HG03280 (cell line): ENCODE measurements around the gene ACBD5.
"Not testable (repeated sequence)": the region's sequence is repeated elsewhere in the genome, so short reads cannot be mapped to it uniquely, and the experiment has no call there.

Experiments
- ATAC-seq: cut with Tn5 transposase; IDR thresholded peaks from one replicate; pipeline ENCODE4 v1.9.1; 2021; ENCODE audit warnings: mild to moderate bottlenecking, moderate library complexity; ENCODE audit not compliant: unreplicated experiment

ACBD5 gene, protein sequence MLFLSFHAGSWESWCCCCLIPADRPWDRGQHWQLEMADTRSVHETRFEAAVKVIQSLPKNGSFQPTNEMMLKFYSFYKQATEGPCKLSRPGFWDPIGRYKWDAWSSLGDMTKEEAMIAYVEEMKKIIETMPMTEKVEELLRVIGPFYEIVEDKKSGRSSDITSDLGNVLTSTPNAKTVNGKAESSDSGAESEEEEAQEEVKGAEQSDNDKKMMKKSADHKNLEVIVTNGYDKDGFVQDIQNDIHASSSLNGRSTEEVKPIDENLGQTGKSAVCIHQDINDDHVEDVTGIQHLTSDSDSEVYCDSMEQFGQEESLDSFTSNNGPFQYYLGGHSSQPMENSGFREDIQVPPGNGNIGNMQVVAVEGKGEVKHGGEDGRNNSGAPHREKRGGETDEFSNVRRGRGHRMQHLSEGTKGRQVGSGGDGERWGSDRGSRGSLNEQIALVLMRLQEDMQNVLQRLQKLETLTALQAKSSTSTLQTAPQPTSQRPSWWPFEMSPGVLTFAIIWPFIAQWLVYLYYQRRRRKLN

DNA sequence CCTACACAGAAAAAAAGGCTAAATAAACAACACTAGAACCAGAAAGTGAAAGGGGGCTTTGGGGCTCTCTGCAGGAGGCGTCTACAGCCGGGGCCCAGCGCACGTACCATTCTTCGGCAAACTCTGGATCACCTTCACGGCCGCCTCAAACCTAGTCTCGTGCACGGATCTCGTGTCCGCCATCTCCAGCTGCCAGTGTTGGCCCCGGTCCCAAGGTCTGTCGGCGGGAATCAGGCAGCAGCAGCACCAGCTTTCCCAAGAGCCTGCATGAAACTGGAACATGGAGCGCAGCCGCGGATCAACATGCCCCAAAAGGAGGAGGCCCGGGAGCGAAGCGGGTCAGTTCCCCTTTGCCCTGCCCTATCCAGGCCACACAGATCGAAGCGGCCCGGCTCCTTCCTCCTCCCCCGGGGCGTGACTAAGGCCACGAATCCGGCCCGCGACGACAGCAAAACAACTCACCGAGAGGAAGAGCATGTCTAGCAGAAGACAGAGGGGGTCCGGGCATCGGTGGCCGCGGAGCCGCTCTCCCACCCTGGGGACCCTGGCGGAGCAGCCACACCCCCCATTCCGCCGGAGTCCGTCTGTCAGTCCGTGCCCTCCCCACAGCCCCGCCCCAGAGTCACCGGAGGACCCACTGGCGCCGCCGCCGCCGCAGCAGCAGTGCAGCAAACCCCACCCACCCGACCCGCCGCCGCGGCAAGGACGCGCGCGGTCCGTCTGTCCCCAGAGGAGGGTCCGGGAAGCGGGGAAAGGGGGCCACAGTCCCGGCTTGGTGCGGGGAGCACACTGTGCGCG, at the start of gene ACBD5:
TSS of gene ACBD5 (minus strand) at position 586 of the 798 bp plus-strand sequence. CDS start at position 477, 109 bp downstream.
- peak; percentile 44 for ATAC-seq

DNA sequence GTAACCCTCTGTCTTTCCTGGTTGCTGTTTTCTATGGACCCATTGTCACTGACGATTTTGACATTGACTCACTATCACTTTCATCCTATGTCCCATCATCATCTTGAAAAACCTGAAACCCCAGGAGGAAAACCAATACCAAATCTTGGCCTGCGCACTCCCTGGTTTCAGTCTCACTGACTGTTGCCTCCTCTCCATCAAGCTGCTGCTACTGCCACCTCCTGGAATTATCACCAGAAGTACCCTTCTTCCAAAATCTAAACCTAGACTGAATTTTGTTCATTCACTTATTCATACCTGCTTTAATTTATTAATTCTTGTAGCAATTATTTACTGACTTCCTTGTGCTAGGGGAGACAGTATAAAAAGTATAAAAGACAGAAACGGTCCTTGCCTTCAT, 44.5 kb upstream of the ACBD5 start:
- ATAC-seq = no peak

DNA sequence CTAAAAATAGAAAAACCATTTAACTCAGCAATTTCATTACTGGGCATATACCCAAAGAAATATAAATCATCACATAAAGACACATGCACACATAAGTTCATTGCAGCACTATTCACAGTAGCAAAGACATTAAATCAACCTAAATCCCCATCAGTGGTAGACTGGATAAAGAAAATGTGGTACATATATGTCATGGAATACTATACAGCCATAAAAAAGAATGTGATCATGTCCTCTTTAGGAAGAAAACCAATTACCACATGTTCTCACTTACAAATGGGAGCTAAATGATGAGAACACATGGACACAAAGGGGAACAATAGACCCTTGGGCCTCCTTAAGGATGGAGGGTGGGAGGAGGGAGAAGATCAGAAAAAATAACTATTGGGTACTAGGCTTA, 36.0 kb upstream of the ACBD5 start:
- no peak for ATAC-seq

DNA sequence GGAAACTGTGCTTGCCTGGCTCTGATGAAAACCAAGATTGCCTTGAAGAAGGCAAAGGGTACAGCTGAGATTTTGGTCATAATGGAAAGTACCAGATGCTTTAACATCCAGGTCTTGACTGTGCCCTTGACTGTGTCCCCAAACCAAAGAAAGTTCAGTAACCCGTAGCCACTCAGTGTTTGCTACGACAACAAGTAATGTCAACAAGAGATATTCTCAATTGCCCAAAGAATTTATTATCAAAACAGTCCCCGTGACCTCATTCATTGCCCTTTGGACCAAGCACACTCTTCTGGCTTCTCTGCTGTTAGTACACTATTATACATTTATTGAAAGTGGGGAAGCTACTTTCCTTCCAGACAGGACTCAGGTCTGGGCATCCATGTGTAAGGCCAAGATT, 25.4 kb upstream of the ACBD5 start:
- ATAC-seq = not testable (repeated sequence)

DNA sequence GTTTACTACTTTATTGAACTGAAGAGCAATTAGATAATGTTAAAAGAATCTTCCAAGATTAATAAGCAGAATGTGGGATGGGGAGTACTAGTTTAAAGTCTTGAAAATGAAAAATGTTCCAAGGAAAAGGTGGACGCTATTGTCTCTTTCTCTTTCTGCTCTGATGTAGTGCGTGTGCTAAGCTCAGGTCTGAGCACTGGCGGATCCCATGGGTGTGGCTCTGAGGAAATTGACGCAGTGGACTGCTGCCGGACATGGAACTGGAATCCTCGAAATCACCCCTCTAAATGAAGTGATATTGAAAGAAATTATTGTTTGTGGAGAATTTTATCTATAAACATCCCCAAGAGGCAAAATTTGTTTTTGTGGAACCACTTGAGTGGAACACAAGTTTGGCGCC, 22.2 kb upstream of the ACBD5 start:
- ATAC-seq = not testable (repeated sequence)

DNA sequence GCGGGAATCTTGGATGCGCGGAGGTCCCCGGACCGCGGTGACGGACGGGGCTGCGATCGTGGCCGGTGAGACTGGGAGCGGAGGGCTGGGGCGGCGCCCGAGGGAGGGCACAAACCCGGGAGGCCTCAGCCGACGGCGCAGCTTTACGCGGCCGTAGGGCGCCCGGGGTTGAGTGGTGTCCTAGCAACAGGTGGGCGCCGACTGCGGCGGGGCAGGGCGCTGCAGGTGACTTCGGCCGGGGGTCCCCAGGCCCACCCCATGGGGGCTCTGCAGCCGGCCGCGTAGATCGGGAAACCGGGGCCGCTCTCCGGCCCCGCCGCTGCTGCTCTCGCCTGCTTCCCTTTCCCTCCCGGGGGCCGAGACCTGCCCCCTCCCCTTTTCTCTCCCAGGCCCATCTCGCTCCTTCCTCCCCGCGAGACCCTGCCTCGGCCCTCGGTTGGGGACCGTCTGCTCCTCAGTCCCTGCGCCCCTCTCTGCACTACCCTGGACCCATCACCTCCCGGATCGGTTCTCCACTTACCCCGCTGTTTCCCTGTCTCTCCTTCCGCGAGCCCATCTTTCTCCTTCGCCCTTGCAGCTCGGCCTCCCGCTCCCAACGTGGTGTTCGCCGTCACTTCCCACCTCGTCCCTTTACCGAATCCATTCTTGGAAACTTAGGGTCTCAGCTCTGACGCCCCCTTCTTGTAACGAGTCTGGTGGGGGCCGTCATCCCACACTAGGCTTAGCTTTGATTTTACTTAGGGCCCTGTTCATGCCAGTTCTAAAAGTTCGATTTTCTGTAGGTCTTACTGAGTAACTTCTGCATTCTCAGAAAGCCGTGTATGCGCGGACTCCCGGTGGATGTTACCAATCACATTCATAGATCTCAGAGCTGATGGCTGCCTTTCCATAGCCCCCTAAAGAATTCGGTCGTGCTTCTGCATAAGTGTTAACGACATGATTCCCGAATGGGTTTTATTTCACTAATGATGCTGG, 18.5 kb upstream of the ACBD5 start:
- peak; percentile 52 for ATAC-seq

DNA sequence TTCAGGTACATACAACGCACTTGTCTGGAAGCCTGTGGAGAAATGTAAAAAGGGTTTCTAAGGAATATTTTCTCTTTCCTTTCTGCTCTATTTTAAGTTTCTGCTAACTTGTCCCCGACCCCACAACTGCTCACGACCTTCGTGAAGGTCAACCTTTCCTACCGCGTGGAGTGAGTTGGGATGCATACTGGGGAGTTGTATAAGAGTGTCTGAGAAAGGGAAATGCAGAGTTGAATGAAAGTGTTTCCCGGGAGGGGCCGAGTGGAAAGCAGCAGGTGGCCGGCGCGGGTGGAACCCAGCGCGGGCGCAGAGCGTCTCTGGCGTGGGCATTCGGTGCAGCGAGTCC, 17.9 kb upstream of the ACBD5 start:
- no peak for ATAC-seq

DNA sequence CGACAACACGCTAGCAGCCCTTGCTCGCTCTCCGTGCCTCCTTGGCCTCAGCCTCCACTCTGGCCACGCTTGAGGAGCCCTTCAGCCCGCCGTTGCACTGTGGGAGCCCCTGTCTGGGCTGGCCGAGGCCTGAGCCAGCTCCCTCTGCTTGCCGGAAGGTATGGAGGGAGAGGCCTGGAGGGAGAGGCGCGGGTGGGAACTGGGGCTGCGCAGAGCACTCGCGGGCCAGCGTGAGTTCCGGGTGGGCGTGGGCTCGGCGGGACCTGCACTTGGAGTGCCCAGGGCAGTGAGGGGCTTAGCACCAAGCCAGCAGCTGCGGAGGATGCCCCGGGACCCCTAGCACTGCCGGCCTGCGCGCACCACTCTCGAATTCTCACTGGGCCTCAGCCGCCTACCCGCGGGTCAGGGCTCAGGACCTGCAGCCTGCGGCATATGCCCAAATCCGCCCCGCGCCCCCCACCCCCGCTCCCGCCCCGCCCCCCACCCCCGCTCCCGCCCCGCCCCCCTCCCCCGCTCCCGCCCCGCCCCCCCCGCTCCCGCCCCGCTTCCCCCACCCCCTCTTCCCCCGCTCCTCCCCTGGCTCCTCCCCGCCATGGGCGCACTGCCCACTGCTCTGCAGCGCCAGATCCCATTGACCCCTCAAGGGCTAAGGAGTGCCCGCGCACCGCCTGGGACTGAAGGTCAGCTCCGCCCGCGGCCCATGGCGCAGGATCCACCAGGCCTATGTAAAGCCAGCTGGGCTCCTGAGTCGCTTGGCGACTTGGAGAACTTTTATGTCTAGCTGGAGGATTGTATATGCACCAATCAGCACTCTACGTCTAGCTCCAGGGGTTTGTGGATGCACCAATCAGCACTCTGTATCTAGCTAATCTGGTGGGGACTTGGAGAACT, 15.9 kb upstream of the ACBD5 start:
- no peak for ATAC-seq

DNA sequence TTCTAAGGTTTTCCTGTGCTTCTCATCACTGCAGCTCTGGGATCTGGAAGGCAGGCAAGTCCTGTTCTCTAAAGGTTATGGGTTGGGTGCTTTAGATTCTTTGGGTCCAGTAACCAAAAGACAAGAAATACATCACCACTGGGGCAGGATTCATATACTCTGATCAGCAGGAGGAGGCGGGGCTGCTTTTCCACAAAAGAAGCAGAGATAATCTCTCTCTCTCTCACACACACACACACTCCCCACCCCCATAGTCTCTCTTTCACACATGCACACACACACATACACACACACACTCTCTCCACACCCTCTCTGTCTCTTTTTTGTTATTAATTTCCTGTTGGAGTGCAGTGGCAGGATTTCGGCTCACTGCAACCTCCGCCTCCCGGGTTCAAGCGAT, 13.0 kb upstream of the ACBD5 start:
- no peak for ATAC-seq

DNA sequence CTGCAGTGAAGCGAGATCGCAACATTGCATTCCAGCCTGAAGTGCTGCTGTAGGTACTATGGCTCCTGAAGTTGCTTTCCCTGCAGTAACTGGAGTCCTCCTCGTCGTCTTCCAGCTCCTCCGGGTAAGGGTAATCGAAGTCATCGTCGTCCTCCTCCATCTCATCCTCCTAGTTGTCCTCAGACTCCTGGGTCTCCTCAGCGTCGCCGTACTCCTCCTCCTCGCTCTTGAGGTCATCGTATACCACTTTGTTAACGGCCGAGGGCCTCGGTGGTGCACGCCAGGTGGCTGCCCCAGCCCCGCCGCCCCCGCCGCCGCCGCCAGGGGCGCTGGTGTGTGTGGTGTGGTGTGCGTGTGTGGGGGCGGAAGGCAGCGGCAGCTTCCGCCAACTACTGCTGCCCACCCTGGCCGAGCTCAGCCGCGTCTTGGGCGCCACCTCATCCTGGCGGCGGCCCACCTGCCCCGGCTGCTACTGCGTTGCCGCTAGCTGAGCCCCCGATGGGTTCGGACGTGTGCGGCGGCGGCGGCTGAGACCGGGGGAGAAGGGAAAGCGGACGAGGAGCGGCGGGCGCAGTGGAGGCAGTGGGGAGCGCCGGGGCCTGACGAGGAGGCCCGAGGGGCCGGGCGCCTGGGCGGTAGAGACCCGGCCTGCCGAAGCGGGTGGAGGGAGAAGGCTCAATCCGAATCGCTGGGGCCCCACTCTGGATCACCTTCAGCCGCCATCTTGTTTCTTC, 11.8 kb upstream of the ACBD5 start:
- ATAC-seq = peak; percentile 100

DNA sequence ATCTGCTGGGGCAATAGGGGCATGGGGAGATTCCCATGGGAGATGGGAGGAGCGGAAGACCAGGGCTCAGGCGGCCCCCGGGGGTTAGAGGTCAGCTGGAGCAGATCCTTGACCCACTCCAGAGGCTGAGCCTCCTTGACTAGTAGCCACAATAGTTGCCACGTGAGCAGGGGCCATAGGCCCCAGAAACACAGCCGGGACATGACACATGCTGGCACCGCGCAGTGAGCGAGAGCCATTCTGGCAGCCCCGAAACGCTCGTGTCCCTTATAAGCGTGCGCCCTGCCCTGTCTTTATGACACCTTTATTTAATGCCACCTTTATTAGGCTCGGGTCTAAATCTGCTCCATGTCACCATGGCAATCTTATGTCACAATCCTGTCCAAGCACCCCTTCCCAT, 11.0 kb upstream of the ACBD5 start:
- ATAC-seq = no peak

DNA sequence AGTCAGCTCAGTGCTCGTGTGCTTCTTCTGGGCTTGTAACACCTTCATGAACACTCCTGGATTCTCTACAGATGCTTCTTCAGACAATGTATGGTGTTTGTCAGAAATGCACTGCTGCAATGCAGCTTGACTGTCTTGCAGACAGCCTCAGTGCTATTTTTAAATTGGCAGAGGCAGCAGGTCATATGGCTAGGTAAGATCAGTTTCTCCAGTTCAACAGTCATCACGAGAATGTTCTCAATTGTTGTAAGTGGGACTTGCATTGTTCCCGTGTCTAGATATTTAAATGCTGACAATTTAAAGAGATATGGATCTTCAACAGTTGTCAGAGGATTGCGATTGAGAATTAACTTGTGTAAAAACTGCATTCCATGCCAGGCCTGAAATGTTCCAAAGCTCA, 7.6 kb upstream of the ACBD5 start:
- no peak for ATAC-seq

DNA sequence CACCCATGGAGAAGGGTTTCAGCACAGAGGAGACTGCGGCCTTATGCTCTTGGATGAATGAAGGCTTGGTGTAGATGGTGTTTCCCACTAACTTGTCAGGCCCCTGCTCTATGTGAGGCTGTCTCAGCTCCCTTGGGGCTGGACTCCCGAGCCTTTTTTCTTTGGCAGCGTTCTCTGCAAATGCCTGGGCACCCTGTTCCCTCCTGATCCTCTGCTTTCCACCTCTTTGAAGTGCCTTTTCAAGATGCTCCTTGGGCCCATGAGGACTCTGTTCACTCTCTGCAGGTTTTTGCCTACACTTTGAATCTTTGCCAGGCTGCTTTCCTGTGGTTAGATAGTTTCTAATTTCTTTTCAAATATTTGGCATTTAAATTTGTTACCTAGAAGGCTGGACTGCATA, 6.8 kb upstream of the ACBD5 start:
- no peak for ATAC-seq

DNA sequence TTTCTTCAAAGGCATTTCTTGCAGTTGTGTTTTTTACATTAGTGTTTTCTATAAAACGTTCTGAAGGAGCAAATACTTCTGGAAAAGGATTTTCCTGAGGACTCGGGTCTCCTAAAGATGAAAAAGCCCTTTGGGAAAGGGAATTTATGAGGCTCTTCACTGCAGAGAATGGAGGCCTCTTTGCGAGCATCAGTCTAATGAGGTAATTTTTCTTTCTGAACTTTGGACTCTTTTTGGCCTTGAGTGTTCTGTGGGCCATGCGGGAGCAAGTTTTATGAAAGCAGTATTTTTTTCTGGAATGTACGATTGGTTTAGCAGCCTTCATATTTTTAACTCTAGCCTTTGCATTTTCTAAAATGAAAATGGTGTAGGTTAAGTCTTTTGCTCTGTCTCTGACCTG, 6.4 kb upstream of the ACBD5 start:
- ATAC-seq = no peak

DNA sequence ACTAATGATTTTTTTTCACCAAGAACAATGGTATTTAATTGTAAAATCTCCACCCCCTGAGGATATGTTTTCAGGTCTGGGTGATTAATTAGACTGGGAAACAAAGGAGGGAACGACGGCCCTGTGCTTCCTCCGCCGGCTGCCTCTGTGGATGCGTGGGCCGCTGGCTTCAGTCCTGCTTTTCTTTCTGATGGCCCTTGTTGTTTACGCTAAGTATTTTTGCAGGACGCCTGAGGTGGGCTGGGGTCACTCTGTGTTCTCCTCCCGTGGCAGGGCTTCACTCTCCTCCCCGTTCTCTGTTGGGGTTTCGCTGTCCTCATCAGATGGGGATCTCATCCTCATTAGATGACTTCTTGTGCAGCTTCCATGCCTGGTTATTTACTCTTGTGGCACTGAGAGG, 5.2 kb upstream of the ACBD5 start:
- ATAC-seq = no peak

DNA sequence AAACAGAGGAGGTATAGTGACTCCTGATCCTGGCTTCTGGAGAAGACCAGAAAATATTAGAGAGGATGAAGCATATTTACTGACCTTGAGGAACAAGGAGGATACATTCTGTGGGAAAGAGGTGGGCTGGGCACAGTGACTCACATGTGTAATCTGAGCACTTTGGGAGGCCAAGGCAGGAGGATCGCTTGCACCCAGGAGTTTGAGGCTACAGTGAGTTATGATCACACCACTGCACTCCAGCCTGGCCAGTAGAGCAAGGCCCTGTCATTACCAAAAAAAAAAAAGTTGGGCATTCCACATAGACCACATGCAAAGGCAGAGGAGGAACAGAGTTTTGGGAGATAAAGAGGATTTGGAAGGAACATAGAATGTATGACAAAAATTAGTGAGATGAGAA, 4.4 kb upstream of the ACBD5 start:
- no peak for ATAC-seq

DNA sequence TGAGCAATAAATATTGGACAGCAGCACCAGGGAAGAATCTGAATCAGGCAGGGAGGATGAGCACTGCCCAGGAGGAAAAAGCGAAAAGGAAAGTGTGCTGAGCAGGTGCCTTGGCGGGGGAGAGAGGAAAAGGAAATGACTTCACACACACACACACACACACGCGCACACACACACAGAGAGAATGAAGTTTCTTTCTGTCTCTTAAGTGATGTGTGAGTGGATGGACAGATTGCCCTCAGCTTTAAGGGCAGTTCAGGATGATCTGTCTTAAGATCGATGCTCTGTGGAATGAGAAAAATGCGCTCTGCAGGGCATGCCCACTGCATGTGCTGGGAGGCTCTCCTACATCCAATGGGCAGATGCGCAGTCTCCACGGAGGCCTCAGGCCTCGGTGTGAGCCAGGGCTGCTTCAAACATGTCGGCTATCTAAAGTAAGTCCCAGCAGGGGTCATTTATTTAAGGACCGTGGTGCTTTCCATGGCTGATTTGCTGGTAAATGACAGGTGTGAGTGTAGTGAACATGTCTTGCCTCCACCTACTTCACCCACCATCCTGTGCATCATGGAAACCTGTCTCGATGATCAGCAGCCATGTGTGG, 2.5 kb upstream of the ACBD5 start:
- peak; percentile 27 for ATAC-seq

DNA sequence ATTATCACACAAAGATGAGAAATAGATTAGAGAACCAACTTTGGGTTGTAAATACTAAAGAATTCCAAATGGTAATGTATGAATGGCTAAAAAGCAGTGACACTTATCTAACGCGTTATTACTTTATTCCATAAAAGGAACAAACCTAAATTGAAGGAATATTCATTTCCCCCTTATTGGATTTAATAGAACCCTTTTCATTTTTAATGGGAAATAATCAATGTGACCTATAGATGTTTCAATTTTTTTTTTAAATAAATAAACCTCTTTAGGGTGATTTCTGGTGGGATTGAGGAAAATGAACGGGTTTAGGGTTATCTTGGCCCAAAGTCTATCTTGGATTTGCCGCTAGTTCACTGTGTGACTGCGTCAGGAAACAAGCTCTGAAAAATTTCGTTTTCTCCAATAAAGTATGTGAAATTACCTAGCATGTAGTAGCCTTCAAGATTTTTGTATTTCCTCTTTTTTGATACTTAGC, 1.9 kb upstream of the ACBD5 start:
- ATAC-seq = no peak
